ENCODE results near the gene CST9L.

Gene CST9L

DNA sequence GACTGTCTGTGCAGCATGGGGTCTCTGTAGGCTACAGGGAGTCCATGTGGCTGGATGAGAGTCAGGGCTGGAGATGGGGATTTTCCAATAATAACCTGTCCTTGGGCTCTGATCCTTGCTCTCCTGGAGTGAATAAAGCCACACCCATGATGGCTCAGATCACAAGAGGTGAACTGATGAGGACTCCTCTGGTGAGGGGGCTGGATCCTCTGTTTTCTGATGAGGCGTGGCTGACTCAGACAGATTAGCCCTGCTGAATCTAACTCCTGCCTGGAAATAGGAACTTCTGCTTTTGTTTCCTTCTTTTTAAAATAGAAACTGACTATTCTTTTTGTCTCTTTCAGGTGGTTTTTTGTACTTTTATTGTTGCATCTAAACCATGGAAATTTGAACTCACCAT, 27.0 kb downstream of the CST9L start:
- H3K4me1 ChIP-seq (ENCODE audit: control insufficient read depth in 2 of 2, insufficient read depth in 1 of 2, low read depth in 1 of 2, low read length in 2 of 2): peaks cover 0 to 4% of the 10 kb centered on the region in 2 donors
- H3K4me3 ChIP-seq (ENCODE audit: low read length in 2 of 2): no peak overlapping the region
- no peak overlapping the region for H3K23ac ChIP-seq (ENCODE audit: low read depth, low read length, poor library complexity)
- no peak overlapping the region for H2BK5ac ChIP-seq (ENCODE audit: low read length)
- peaks cover 0 to 3% of the 10 kb centered on the region in 2 donors for H3K9me3 ChIP-seq (replicated peaks in 1 of 2; ENCODE audit: control insufficient read depth in 2 of 2, insufficient read depth in 1 of 2, low read depth in 1 of 2, low read length in 2 of 2)
- H4K91ac ChIP-seq (ENCODE audit: low read depth, low read length, poor library complexity): no peak overlapping the region
- no peak overlapping the region for H3K4me2 ChIP-seq (ENCODE audit: insufficient read depth, low read length, poor library complexity, severe bottlenecking)
- no peak overlapping the region for H2AFZ ChIP-seq (ENCODE audit: low read length)
- no CpG with 5 or more reads among the region's 1 CpG for WGBS, 2 donors (ENCODE audit: extremely low coverage in 2 of 2, insufficient read length in 2 of 2, insufficient replicate concordance in 1 of 2)
- DNase-seq (ENCODE audit: low spot score): no peak
- peaks cover 0 to 28% (median 0%) of the 10 kb centered on the region in 3 experiments for H3K27me3 ChIP-seq (ENCODE audit: control insufficient read depth in 3 of 3, insufficient read depth in 3 of 3, low read depth in 1 of 3, low read length in 3 of 3)
- no peak overlapping the region for H3K27ac ChIP-seq (replicated peaks; ENCODE audit: low read length)
- H3K18ac ChIP-seq (ENCODE audit: low read length): peak overlapping the region; percentile 13
- H3K79me1 ChIP-seq (ENCODE audit: low read depth, low read length): no peaks in the 10 kb centered on the region
- H3K4ac ChIP-seq (ENCODE audit: low read length): no peak overlapping the region
- H2BK12ac ChIP-seq (ENCODE audit: low read length): no peak overlapping the region
- H2AK5ac ChIP-seq (ENCODE audit: low read depth, low read length): no peak overlapping the region
- no peak overlapping the region for H2BK120ac ChIP-seq (ENCODE audit: low read depth, low read length)
- no peak overlapping the region for H3K9ac ChIP-seq (ENCODE audit: low read depth, low read length, poor library complexity)
- H2BK15ac ChIP-seq (ENCODE audit: low read length): no peak overlapping the region
- H3K14ac ChIP-seq (ENCODE audit: low read length): no peak overlapping the region
- no peak overlapping the region for H4K8ac ChIP-seq (ENCODE audit: low read depth, low read length)
- H3K36me3 ChIP-seq (replicated peaks in 1 of 2; ENCODE audit: control insufficient read depth in 2 of 2, insufficient read depth in 2 of 2, low read length in 2 of 2): no peaks in the 10 kb centered on the region

DNA sequence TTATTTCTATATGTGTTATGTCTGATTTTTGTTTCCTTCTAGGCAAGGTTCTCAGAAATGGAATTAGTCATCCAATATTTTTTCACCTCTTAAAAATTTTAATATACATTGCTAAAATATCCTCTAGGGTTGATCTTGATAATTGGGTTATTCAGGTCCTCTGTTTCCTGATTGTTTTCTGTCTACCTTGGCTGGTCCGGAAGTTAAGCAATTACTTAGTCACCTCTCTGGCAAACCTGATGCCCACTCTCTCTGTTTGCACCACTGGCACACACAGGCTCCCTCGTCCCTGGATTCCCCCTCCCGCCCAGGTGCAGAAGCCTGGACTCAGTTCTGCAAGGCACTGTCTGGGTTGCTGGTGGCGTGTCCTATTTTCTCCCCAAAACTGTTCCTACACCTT, 27.7 kb downstream of the CST9L start:
- Histone ChIP-seq H3K4me2 (ENCODE audit: insufficient read depth, low read length, poor library complexity, severe bottlenecking) (no peak overlapping the region), H3K9me3 (replicated peaks in 1 of 2; ENCODE audit: control insufficient read depth in 2 of 2, insufficient read depth in 1 of 2, low read depth in 1 of 2, low read length in 2 of 2) (peaks cover 0 to 3% of the 10 kb centered on the region in 2 donors), H3K79me1 (ENCODE audit: low read depth, low read length) (no peaks in the 10 kb centered on the region), H3K4me3 (ENCODE audit: low read length in 2 of 2) (no peak overlapping the region), H3K4ac (ENCODE audit: low read length) (no peak overlapping the region), H2AK5ac (ENCODE audit: low read depth, low read length) (no peak overlapping the region), H3K9ac (ENCODE audit: low read depth, low read length, poor library complexity) (no peak overlapping the region), H2BK12ac (ENCODE audit: low read length) (no peak overlapping the region), H3K27me3 (ENCODE audit: control insufficient read depth in 3 of 3, insufficient read depth in 3 of 3, low read depth in 1 of 3, low read length in 3 of 3) (peaks cover 0 to 33% (median 0%) of the 10 kb centered on the region in 3 experiments), H3K27ac (replicated peaks; ENCODE audit: low read length) (no peak overlapping the region), H3K14ac (ENCODE audit: low read length) (no peak overlapping the region), H4K91ac (ENCODE audit: low read depth, low read length, poor library complexity) (no peak overlapping the region), H3K36me3 (replicated peaks in 1 of 2; ENCODE audit: control insufficient read depth in 2 of 2, insufficient read depth in 2 of 2, low read length in 2 of 2) (no peaks in the 10 kb centered on the region), H2AFZ (ENCODE audit: low read length) (no peak overlapping the region), H2BK5ac (ENCODE audit: low read length) (no peak overlapping the region), H4K8ac (ENCODE audit: low read depth, low read length) (no peak overlapping the region), H3K18ac (ENCODE audit: low read length) (no peak overlapping the region), H2BK120ac (ENCODE audit: low read depth, low read length) (no peak overlapping the region), H2BK15ac (ENCODE audit: low read length) (no peak overlapping the region), H3K4me1 (ENCODE audit: control insufficient read depth in 2 of 2, insufficient read depth in 1 of 2, low read depth in 1 of 2, low read length in 2 of 2) (peaks cover 0 to 4% of the 10 kb centered on the region in 2 donors), H3K23ac (ENCODE audit: low read depth, low read length, poor library complexity) (no peak overlapping the region)
- no CpG with 5 or more reads among the region's 4 CpGs for WGBS, 2 donors (ENCODE audit: extremely low coverage in 2 of 2, insufficient read length in 2 of 2, insufficient replicate concordance in 1 of 2)
- no peak for DNase-seq (ENCODE audit: low spot score)

DNA sequence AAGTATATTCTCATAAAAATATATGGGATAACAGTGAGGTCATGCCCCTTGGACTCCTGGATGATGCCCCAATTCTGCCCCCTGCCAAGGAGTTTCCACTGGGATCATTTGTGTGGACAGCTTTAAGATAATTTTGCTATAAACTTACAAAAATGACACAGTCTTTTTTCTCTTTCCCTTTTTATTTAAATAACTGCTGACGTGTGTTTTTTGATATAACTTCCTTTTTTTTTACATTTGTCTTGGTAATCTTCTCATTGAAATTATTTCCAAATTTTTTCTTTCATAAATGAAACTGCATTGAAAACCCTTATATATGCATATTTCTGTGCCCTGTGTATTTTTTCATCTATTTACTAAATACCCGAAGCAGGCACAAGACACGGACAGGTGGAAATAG, 31.3 kb downstream of the CST9L start:
- H3K79me1 ChIP-seq (ENCODE audit: low read depth, low read length): no peaks in the 10 kb centered on the region
- no peak overlapping the region for H3K9ac ChIP-seq (ENCODE audit: low read depth, low read length, poor library complexity)
- H2BK12ac ChIP-seq (ENCODE audit: low read length): no peak overlapping the region
- H3K18ac ChIP-seq (ENCODE audit: low read length): no peak overlapping the region
- no peak overlapping the region for H3K14ac ChIP-seq (ENCODE audit: low read length)
- H3K9me3 ChIP-seq (replicated peaks in 1 of 2; ENCODE audit: control insufficient read depth in 2 of 2, insufficient read depth in 1 of 2, low read depth in 1 of 2, low read length in 2 of 2): no peaks in the 10 kb centered on the region
- no peak overlapping the region for H2AK5ac ChIP-seq (ENCODE audit: low read depth, low read length)
- H3K4me3 ChIP-seq (ENCODE audit: low read length in 2 of 2): no peak overlapping the region
- no CpG with 5 or more reads among the region's 3 CpGs for WGBS, 2 donors (ENCODE audit: extremely low coverage in 2 of 2, insufficient read length in 2 of 2, insufficient replicate concordance in 1 of 2)
- H3K36me3 ChIP-seq (replicated peaks in 1 of 2; ENCODE audit: control insufficient read depth in 2 of 2, insufficient read depth in 2 of 2, low read length in 2 of 2): no peaks in the 10 kb centered on the region
- no peak overlapping the region for H3K4me2 ChIP-seq (ENCODE audit: insufficient read depth, low read length, poor library complexity, severe bottlenecking)
- peaks cover 0 to 18% of the 10 kb centered on the region in 2 donors for H3K4me1 ChIP-seq (ENCODE audit: control insufficient read depth in 2 of 2, insufficient read depth in 1 of 2, low read depth in 1 of 2, low read length in 2 of 2)
- H2BK15ac ChIP-seq (ENCODE audit: low read length): no peak overlapping the region
- no peak overlapping the region for H4K91ac ChIP-seq (ENCODE audit: low read depth, low read length, poor library complexity)
- H2AFZ ChIP-seq (ENCODE audit: low read length): no peak overlapping the region
- no peak overlapping the region for H2BK5ac ChIP-seq (ENCODE audit: low read length)
- no peak overlapping the region for H3K27ac ChIP-seq (replicated peaks; ENCODE audit: low read length)
- H3K23ac ChIP-seq (ENCODE audit: low read depth, low read length, poor library complexity): no peak overlapping the region
- H2BK120ac ChIP-seq (ENCODE audit: low read depth, low read length): no peak overlapping the region
- DNase-seq (ENCODE audit: low spot score): no peak
- no peak overlapping the region for H4K8ac ChIP-seq (ENCODE audit: low read depth, low read length)
- peaks cover 0 to 41% (median 0%) of the 10 kb centered on the region in 3 experiments for H3K27me3 ChIP-seq (ENCODE audit: control insufficient read depth in 3 of 3, insufficient read depth in 3 of 3, low read depth in 1 of 3, low read length in 3 of 3)
- no peak overlapping the region for H3K4ac ChIP-seq (ENCODE audit: low read length)

DNA sequence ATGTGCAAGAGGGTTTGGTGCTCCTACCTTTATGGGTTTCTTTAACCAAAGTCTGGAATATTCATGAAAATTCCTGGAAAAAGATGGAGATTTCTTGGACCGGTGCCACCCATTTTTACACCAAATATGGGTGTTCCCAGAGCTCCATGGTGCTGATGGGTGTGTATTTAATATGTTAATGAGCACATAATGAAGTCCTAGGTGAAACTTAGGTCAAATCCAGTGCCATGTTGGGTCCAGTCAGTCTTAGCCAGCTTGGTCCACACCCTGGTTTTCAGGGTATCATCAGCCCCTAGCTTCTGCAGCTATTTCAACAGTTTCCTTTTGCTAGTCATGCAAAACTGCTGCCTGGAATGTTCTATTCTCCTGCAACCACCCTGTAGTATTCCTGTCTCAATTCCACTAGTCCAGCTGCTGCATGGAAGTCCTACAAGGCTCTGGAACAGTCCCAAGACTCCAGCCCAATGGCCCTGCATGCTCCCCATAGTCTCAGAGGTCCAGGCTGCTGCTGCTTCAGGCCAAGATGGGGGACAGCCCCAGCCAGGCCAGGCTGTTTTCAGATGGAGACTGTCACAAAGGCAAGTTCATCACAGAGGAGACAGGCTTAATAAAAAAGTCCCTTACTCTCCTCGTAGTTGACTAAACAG, 31.8 kb downstream of the CST9L start:
- H2BK12ac ChIP-seq (ENCODE audit: low read length): no peak overlapping the region
- H3K14ac ChIP-seq (ENCODE audit: low read length): no peak overlapping the region
- H3K18ac ChIP-seq (ENCODE audit: low read length): no peak overlapping the region
- H4K8ac ChIP-seq (ENCODE audit: low read depth, low read length): no peak overlapping the region
- no peak overlapping the region for H2BK15ac ChIP-seq (ENCODE audit: low read length)
- H4K91ac ChIP-seq (ENCODE audit: low read depth, low read length, poor library complexity): no peak overlapping the region
- H3K79me1 ChIP-seq (ENCODE audit: low read depth, low read length): no peaks in the 10 kb centered on the region
- H3K4me2 ChIP-seq (ENCODE audit: insufficient read depth, low read length, poor library complexity, severe bottlenecking): no peak overlapping the region
- H3K36me3 ChIP-seq (replicated peaks in 1 of 2; ENCODE audit: control insufficient read depth in 2 of 2, insufficient read depth in 2 of 2, low read length in 2 of 2): no peaks in the 10 kb centered on the region
- H3K9me3 ChIP-seq (replicated peaks in 1 of 2; ENCODE audit: control insufficient read depth in 2 of 2, insufficient read depth in 1 of 2, low read depth in 1 of 2, low read length in 2 of 2): no peaks in the 10 kb centered on the region
- DNase-seq (ENCODE audit: low spot score): no peak
- WGBS, 2 donors (ENCODE audit: extremely low coverage in 2 of 2, insufficient read length in 2 of 2, insufficient replicate concordance in 1 of 2): no CpG with 5 or more reads among the region's 2 CpGs
- no peak overlapping the region for H2AFZ ChIP-seq (ENCODE audit: low read length)
- no peak overlapping the region for H3K9ac ChIP-seq (ENCODE audit: low read depth, low read length, poor library complexity)
- H2AK5ac ChIP-seq (ENCODE audit: low read depth, low read length): no peak overlapping the region
- H3K23ac ChIP-seq (ENCODE audit: low read depth, low read length, poor library complexity): no peak overlapping the region
- H3K27me3 ChIP-seq (ENCODE audit: control insufficient read depth in 3 of 3, insufficient read depth in 3 of 3, low read depth in 1 of 3, low read length in 3 of 3): peaks cover 0 to 41% (median 0%) of the 10 kb centered on the region in 3 experiments
- peaks cover 0 to 17% of the 10 kb centered on the region in 2 donors for H3K4me1 ChIP-seq (ENCODE audit: control insufficient read depth in 2 of 2, insufficient read depth in 1 of 2, low read depth in 1 of 2, low read length in 2 of 2)
- H3K4ac ChIP-seq (ENCODE audit: low read length): no peak overlapping the region
- no peak overlapping the region for H2BK120ac ChIP-seq (ENCODE audit: low read depth, low read length)
- H2BK5ac ChIP-seq (ENCODE audit: low read length): no peak overlapping the region
- no peak overlapping the region for H3K4me3 ChIP-seq (ENCODE audit: low read length in 2 of 2)
- H3K27ac ChIP-seq (replicated peaks; ENCODE audit: low read length): no peak overlapping the region
